Stimulated activated CD4-positive, alpha-beta T cell treated with anti-CD3 and anti-CD28 coated beads, TNF-alpha, amount 100 ng/mL, for 24 hours (primary cell): ENCODE measurements around the gene SPDEF.

Source experiments
- DNase-seq, 3 experiments: peaks; one replicate each; pipeline ENCODE4 v3.0.0-alpha.2; 2020; ENCODE audit warnings: low read depth in 3 of 3

The SPDEF gene

GRCh38 chr6:34556031-34556471, at the start of gene SPDEF:
TSS of gene SPDEF (minus strand) at chr6:34556329. CDS start at chr6:34544455, 11,874 bp downstream.
- no peak for DNase-seq

GRCh38 chr6:34603707-34604106, 47.6 kb upstream of the SPDEF start:
- no peak for DNase-seq

GRCh38 chr6:34602318-34603111, 46.4 kb upstream of the SPDEF start:
- no peak for DNase-seq

GRCh38 chr6:34601706-34602105, 45.6 kb upstream of the SPDEF start:
- DNase-seq = no peak

- DNase-seq = no peak
Observed at GRCh38 chr6:34600796-34601195, 44.7 kb upstream of the SPDEF start.

- DNase-seq = no peak
Observed at GRCh38 chr6:34600101-34600500, 44.0 kb upstream of the SPDEF start.

GRCh38 chr6:34598712-34599111, 42.6 kb upstream of the SPDEF start:
- no peak for DNase-seq

GRCh38 chr6:34597605-34598353, 41.6 kb upstream of the SPDEF start:
- DNase-seq = no peak

GRCh38 chr6:34596798-34597197, 40.7 kb upstream of the SPDEF start:
- DNase-seq = no peak

- DNase-seq = no peak
Observed at GRCh38 chr6:34595332-34596184, 39.4 kb upstream of the SPDEF start.

- DNase-seq = no peak
Observed at GRCh38 chr6:34593701-34594100, 37.6 kb upstream of the SPDEF start.

- peak in 1 of 3 experiments; percentile 8 for DNase-seq
Observed at GRCh38 chr6:34592208-34592952, 36.3 kb upstream of the SPDEF start.

GRCh38 chr6:34589691-34590090, 33.6 kb upstream of the SPDEF start:
- no peak for DNase-seq

- DNase-seq = no peak
Observed at GRCh38 chr6:34589140-34589539, 33.0 kb upstream of the SPDEF start.

GRCh38 chr6:34587851-34588250, 31.7 kb upstream of the SPDEF start:
- no peak for DNase-seq

GRCh38 chr6:34587325-34587724, 31.2 kb upstream of the SPDEF start:
- no peak for DNase-seq

GRCh38 chr6:34586327-34587040, 30.4 kb upstream of the SPDEF start:
- no peak for DNase-seq

- DNase-seq = no peak
Observed at GRCh38 chr6:34585512-34586061, 29.5 kb upstream of the SPDEF start.

- DNase-seq = no peak
Observed at GRCh38 chr6:34585108-34585507, 29.0 kb upstream of the SPDEF start.

GRCh38 chr6:34584694-34585093, 28.6 kb upstream of the SPDEF start:
- DNase-seq = no peak
